Right lung (tissue), 10 donors: ENCODE results near the gene ZIM2. TPM values are rescaled to one million over a fixed set of nuclear protein-coding genes. Genes with fewer than 3 reads are reported as not detected.
A peak's percentile ranks its signal among the peaks of the same experiment; 100 is the strongest.
"Not testable (repeated sequence)": the region's sequence is repeated elsewhere in the genome, so short reads cannot be mapped to it uniquely, and the experiment has no call there.

Experiments
- DNase-seq, 2 donors: peaks; one replicate each; pipeline ENCODE4 v3.0.0-alpha.2; 2013
- long read RNA-seq, 8 donors: transcript quantifications; one replicate each; lab custom pipeline, GENCODE V29; 2026
- polyA plus RNA-seq, 5 donors: library from polyadenylated mRNA; unstranded; fragments of 120-200 nt; gene quantifications; one replicate each; pipeline versions ENCODE4 v1.2.1 to v1.2.3, GENCODE V29; 2013; ENCODE audit warnings: inconsistent platforms in 1 of 5, low replicate concordance in 1 of 5; ENCODE audit not compliant: insufficient read length in 5 of 5, insufficient read depth in 1 of 5

ZIM2 gene
- polyA plus RNA-seq = 1 to 10 TPM in 4 of 5 donors, under 1 TPM in 1; 1.00 to 2.2 (median 1.6) TPM
- long read RNA-seq, donor 1 = 0 reads
- long read RNA-seq, donor 2 = 0 reads
- long read RNA-seq, donor 3 = 0 reads
- long read RNA-seq, donor 4 = 0 reads
- long read RNA-seq, donor 5 = 0 reads
- long read RNA-seq, donor 6 = 0 reads
- long read RNA-seq, donor 7 = 0 reads
- long read RNA-seq, donor 8 = 0 reads

DNA sequence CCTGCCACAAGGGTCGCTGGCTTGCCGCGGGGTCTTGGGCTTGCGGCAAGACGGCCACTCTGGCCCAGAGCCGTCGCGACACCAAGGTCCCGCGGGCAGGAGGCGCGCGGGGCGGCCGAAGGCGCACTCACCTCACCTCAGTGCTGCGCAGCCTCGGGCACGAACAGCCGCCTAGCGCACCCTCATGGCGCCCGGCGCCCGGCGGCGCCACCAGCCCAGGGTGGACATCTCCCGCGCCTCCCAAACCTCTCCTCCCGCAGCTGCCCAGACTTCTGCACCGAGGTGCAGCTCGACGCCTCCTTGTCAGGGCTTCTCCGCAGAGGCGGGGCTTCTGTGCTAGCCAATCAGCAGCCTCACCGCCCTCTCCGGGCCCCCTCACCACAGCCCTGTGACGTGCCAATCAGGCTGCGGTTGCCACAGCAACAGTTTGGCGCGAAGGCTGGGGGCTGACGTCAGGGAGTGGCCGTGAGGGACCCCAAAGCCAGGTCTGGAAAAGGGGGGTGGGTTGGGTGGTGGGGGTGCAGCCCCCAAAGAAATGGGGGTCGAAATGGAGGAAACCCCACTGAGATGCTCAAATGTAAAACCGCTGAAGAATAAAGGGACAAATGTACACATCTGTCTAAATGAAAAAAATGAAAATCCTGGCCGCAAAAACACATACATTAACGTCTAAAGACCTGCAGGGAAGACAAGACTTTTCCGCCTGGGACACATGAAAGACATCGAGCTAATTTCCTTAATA lies at the start of gene ZIM2, which contains the start of gene PEG3:
ZIM2 (minus strand) TSS at position 276 of the 742 bp plus-strand sequence. CDS start 16,449 bp downstream, outside the sequence.
PEG3 (minus strand) TSS at position 276 of the 742 bp plus-strand sequence. CDS start 16,071 bp downstream, outside the sequence.
- peak; percentile 63 to 66 for DNase-seq

DNA sequence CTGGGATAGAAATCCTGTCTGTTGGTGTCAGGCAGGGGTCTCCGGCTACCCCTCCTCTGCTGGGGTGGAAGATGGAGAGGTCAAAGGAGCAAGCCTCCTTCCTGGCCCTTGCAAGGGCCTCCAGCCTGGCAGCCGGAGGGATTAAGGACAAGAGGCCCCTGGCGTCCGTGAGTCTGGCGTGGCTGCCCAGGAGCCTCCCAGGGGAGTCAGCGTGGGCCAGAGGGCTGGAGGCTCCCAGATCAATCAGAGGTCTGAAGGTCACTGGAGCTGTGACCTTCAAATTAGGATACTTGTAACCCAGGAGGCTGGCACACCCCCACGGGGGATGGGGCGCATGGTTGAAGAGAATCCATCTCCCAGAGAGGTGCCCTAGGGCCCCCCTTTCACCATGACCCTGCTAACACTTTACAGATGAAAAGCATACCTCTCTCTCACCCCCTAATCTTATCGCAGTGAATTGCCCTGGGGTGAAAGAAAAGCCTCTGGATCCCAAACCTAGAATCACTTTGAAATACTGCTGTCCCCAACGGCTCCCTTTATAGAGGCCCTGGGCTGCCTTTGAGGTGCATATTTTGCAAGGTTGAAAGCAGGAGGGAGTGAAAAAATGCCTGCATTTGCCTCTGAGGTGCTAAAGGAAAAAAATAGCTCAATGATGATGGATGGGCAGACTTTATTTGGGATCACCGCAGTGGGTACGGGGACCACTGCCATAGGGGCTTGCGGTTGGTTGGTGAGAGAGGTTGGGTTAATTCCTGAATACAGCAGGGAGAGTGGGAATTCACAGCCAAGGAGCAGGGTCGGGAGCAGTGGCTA lies 44.9 kb upstream of the ZIM2 start:
- no peak for DNase-seq

DNA sequence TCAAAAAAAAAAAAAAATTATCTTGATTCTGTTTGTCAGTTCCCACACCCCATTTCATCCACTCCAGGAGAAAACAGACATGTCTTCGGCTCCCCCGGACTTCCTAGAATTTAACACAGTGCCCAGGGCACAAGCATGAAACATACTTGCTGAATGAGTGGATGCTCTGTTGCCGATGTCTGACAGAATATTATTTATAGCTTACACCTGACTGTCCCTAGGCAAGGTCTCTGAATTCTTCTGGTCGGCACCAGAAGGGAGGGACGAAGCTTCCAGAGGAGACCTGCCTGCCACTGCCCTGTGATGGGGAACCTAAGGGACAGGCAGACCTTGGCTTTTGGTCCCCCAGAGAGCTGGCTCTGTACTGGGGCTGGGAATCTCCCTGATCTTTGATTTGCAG lies 43.9 kb upstream of the ZIM2 start:
- DNase-seq = no peak

DNA sequence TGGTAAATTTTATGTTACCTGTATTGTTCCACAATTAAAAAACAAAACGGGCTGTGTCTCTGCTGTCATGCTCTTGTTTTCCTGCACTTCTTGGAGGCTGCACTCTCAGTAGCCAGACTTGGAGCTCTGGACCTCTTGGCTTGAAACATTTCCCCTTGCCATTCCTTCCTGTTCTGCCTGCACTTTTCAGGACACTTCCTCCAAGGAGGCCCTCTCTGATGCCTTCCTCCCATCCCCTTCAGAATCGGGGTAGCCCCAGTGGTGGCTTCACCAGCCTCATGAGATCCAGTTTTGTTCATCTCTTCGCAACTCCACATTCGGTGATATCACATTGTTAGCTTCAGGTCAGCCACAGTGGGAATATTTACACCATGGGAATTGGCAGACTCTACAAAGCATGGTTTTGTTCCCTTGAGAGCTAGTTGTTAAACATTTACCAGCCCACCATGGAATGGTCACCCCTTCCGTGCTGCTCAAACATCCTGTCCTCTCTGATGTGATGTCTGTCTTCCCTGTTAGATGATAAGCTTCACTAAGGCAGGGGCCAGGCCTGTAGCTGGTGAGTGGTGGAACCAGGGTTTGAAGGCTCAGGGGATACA lies 40.2 kb upstream of the ZIM2 start:
- DNase-seq = no peak

DNA sequence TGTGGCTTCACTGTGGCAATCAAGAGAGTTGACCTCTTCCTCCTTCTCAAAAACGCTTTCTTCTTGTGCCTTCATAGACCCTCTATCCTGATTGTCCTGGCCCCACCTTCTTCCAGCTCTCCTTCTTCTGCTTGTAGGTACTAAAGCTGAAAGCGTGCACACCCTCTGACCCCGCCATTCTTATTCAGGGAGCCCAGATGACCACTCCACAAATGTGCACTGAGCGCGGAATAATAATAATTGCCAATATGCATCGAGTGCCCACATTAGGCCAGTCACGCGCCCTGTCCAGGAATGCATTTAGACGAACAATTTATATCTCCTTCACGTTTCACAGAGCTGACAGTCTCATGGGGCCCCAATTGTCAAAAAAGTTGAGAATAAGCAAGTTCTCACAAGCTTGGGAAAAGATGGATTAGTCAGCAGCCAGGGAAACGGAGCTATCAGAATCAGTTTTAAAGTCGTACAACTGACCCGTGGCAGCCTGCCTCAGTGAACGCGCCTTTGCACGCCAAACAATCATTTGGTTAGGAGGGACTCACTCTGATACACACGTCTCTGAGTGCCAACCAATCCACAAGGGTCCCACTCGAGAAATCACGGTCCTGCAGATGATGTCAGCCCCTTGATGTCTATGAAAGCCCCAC lies 36.7 kb upstream of the ZIM2 start:
- DNase-seq = no peak

DNA sequence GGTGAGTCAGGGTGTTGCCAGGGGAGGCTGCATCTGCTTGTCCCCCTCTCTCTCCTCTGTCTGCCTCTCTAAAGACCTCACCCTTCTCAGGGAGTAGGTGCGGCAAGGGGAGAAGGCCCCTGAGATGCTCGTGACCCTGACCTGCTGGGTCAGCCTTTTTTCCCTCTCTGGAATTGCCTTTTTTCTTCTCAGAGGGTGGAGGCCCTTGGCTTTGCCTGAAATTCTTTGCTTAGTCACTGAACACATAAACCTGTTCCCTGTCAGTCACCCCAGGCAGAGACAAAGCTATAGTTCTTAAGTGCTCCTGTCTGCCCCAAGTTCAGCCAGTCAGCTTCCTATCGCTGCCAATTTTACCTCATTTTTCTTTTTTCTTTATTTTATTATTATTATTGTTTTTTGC lies 35.2 kb upstream of the ZIM2 start:
- DNase-seq = no peak

DNA sequence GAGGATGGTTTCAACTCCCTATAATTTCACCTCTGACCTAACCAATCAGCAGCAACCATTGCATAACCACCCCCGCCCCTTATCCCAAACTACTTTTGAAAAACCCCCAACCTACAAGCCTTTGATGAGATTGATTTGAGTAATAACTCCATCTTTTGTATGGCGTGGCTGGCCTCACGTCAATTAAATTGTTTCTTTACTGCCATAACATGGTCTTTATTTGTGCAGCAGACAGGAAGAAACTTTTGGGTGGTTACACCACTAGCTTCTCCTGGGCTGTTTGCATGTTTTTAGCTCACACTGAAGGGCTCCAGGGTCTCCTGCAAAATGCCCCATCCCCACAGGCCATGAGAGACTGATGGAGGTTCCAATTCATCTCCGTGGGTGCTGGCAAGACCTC lies 34.0 kb upstream of the ZIM2 start:
- DNase-seq = no peak

DNA sequence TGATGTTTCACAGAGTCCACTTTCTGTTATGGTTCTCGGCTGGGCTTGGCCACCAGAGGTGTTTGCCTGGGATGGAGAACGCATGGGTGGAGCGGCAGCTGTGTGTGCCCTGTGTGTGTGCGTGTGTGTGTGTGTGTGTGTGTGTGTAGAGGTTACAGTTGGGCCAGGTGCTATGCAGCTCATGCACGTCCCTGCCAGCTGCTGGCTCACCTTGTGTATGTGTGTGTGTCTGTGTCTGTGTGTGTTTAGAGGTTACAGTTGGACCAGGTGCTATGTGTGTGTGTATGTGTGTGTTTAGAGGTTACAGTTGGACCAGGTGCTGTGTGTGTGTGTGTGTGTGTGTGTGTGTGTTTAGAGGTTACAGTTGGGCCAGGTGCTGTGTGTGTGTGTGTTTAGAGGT lies 33.0 kb upstream of the ZIM2 start:
- no peak for DNase-seq

DNA sequence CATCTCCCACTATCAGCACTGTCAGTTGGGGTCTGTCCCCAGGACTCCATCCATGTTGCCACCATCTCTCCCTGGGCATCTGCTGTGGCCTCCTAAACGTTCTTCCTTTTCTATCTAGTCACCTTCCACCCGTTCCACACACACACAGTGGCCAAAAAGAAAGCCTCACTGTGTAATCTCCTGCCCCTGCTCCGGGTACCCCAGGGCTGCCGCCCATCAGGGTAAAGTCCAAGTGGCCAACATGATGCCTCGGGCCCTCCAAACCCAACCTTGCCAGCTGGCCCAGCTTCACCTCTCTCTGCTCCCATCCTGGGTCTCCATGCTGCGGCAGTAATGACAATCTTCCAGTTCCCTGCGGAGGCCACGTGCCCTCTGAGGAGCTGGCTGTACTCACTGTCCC lies 29.4 kb upstream of the ZIM2 start:
- no peak for DNase-seq

DNA sequence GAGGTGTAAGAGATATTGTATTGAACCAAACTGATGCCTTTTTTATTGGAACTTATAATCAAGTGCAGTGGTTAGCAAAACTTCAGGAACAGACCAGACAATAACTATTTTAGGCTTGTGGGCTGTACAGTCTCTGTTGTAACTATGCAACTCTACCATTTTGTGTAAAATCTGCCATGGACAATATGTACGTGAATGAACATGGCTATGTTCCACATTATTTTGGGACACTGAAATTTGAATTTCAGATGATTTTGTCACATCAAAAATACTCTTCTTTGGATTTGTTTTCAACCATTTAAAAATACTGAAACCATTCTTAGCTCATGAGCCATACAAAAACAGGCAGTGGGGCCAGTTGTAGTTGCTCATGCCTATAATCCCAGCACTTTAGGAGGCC lies 27.9 kb upstream of the ZIM2 start:
- DNase-seq = no peak

DNA sequence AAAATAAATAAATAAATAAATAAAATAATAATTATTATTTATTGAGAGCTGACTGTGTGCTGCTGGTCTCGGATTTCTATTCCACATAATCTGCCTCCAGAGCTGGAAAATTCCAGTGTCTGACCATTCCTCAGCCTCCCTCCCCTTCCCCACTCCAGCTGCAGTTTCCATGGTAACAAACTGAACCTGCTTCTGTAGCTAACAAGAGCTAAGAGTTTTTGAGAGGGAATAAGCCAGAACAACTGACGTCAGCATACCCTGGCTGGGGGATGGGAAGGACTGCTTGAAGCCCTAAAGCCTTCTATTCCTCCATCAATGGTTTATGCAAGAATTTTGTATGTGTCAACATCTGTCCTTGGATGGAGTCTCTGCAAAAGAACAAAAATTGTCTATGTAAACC lies 26.0 kb upstream of the ZIM2 start:
- peak; percentile 48 to 52 for DNase-seq

DNA sequence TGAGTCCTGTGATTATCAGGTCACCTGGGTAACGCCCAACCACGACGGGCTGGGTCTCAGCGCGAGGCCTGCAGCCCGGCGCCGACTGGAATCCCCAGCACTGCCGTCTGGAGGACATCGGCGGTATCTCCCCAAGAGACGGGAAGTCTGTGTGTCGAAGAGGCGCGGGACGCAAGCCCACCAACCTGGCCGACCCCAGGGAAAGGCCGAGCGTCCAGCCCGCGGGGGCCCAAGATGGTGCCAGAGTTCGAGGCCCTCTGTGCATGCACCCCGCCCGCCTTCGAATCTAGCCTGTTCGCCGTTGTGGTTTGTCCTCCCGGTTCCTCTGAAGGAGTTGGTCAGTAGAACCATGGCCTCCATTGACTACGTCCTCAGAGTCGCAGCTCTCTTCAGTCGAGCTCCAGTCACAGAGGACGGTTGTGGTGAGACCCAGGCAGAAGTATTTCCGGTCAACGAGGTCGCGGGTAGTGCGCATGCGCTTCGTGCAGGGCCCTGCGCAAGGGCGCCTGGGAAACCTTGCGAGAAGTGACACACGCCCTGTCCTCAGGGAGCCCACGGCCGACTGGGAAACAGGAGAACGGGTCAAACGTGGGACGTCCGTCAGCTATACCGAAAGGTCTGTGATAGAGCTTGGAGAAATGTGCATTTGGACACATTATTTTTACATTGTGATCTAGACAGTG lies 24.1 kb upstream of the ZIM2 start:
- no peak for DNase-seq

DNA sequence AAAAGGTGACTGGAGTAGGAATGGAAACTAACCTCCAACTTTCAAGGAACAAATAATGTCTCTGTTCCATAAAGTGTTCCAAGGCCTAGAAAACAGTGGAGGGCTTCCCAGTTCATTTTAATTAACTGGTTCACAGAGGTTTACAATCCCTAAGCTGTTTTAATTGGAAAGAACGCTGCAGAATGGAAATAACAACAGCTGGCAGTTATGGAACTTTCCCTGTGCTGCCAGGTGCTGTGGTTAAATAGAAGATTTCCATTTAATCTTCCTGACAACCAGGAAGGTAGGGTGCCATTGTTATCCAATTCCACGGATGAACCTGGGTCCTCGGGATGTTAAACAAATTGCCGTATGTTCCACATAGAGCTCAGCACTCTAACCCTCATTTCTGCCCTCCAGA lies 22.2 kb upstream of the ZIM2 start:
- DNase-seq = no peak

DNA sequence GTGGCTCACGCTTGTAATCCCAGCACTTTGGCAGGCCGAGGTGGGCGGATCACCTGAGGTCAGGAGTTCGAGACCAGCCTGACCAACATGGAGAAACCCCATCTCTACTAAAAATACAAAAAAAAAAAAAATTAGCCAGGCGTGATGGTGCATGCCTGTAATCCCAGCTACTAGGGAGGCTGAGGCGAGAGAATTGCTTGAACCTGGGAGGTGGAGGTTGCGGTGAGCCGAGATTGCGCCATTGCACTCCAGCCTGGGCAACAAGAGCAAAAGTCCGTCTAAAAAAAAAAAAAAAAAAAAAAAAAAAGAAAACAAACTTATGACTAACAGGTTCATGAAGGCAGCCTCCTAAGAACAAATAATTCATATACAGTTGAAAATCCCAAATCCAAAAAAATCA lies 19.9 kb upstream of the ZIM2 start:
- DNase-seq = not testable (repeated sequence)

DNA sequence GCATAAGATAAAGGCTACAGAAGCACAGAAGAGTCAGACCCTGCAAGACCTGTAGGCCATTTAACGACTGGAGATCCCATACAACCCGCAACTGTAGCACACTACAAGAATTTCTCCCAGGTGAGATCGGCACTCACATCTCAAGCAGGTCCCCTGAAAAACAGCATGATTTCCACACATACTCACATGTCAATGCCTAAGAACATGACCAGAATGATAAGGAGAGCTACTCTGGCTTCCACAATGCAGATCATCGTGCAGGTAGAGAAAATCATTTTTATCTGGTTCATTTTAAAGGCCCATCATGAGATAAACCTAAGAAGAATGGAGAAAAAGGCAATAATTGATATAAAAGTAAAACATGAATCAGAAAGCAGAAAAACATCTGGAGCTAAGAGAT lies 17.5 kb upstream of the ZIM2 start:
- no peak for DNase-seq

DNA sequence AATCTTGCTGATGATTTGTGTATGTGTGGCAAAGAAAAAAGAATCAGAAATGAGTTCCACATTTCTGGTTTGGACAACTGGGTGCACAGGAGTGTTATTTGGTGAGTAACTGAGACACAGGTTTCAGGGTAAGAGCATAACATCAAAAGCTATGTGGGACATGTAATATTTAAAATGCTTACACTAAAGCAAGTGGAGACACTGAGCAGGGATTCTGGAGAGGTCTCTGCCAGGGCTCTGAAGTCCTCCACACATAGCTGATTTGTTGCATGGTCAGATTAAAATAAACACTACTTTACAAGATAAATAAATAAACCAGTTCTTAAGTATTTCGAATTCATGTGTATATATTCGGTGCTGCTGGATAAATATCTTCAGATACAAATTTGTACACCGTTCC lies 16.3 kb upstream of the ZIM2 start:
- DNase-seq = no peak

DNA sequence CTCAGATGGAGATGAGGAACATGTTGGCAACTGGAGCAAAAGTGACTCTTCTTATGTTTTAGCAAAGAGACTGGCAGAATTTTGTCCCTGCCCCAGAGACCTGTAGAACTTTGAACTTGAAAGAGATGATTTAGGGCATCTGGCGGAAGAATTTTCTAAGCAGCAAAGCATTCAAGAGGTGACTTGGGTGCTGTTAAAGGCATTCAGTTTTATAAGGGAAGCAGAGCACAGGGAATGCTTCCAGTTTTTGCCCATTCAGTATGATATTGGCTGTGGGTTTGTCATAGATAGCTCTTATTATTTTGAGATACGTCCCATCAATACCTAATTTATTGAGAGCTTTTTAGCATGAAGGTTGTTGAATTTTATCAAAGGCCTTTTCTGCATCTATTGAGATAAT lies 11.8 kb upstream of the ZIM2 start:
- not testable (repeated sequence) for DNase-seq

DNA sequence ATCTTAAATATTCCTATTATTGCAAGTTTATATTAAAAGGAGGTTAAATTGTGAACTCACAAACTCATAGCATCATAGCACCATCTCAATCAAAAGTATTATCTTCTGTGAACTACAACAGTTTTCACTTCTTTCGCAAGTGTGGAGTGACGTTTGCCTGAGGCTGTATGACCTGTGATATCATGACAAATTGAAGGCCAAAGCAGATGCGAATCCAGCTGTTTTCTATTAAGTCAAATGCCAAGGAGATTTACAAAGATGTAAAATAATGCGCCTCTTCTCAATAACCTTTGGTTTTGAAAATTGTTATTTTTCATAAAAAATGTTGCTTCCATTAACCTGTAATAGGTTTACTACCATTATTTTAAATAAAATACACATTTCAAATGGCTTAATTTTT lies 7.6 kb upstream of the ZIM2 start:
- no peak for DNase-seq

DNA sequence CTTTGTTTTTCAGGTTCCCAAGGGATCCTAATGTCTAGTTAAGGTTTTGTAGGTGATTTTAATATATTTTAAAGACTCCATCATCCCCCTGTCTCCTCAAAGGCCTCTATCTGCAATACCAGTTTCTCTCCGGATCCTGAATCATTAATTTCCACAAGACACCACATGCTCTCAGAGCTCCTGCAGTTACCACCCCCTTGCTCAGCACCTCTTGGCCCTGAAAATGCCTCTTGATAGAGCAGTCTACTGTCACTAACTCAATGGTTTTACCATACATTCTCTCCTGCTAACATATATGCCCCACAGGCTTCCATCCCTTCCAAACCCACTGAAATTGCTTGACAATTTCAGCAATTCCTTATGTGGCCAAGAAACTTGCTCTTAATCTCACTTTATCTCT lies 1.9 kb upstream of the ZIM2 start:
- DNase-seq = no peak

DNA sequence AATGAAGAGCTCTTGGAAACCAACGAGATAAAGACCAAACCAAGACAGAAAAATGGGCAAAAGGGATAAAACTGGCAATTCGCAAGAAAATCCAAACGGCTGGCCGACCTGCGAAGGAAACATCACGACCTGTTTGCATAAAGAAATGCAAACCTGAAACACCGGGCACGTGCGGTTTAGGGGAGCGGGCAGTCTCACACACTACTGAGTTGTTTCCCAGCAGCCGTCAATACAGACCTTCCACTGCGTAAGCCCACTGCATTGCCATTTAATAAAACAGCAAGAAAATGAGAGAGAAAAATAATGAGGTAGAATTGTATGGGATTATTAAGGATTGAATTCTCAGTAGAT lies 642 bp upstream of the ZIM2 start:
- DNase-seq = peak; percentile 3 to 6
